Activated CD4-positive, alpha-beta T cell treated with anti-CD3 and anti-CD28 coated beads, Interleukin-2, amount 10 ng/mL, durations not matched to agents 7 days and 5 days (primary cell): ENCODE measurements around the gene GPRC5D. TPM values are rescaled to one million over a fixed set of nuclear protein-coding genes. Genes with fewer than 3 reads are reported as not detected.

Source experiments
- CTCF ChIA-PET: fragments of 350-600 bp; sonication (Branson Sonifier 250); formaldehyde crosslinking; loops from one replicate; lab custom pipeline; 2021; ENCODE audit warnings: antibody characterized with exemption; lab: Charles Lee
- POLR2A ChIA-PET: fragments of 350-600 bp; sonication (Branson Sonifier 250); formaldehyde crosslinking; loops from one replicate; lab custom pipeline; 2021; ENCODE audit warnings: antibody characterized with exemption; lab: Charles Lee
- DNase-seq: peaks from one replicate; pipeline ENCODE4 v3.0.0-alpha.2; 2020
- H3K27ac Mint-ChIP-seq: one replicate; pipeline ENCODE4 v1.8.0; 2021; ENCODE audit warnings: mild to moderate bottlenecking, moderate library complexity, mixed read lengths
- H3K27me3 Mint-ChIP-seq: one replicate; pipeline ENCODE4 v1.8.0; 2021; ENCODE audit warnings: mixed read lengths
- H3K36me3 Mint-ChIP-seq: one replicate; pipeline ENCODE4 v1.8.0; 2021; ENCODE audit warnings: low read depth, mixed read lengths
- H3K4me1 Mint-ChIP-seq: one replicate; pipeline ENCODE4 v1.8.0; 2021; ENCODE audit warnings: mixed read lengths
- H3K4me3 Mint-ChIP-seq: one replicate; pipeline ENCODE4 v1.8.0; 2021; ENCODE audit warnings: mild to moderate bottlenecking, moderate library complexity, mixed read lengths
- H3K9me3 Mint-ChIP-seq: one replicate; pipeline ENCODE4 v1.8.0; 2021; ENCODE audit warnings: mixed read lengths
- total RNA-seq, 2 experiments: library from RNA; stranded (reverse); gene quantifications; one replicate each; pipeline ENCODE4 v1.2.3, GENCODE V29; 2021

The GPRC5D gene
- total RNA-seq, 2 experiments from 2014 or later: 0.22 to 0.67 TPM

GRCh38 chr12:12927211-12928079 lies 24.5 kb downstream of the GPRC5D start:
- H3K9me3 Mint-ChIP-seq: no peaks in the 10 kb centered on the region
- H3K27me3 Mint-ChIP-seq: peaks cover 3% of the 10 kb centered on the region
- CTCF ChIA-PET: interaction anchor here (1.1 to 1.5 kb wide), 2 partner anchors 11 to 285 kb away, joined by 3 to 5 read pairs; no protein-coding TSS in a partner anchor
- POLR2A ChIA-PET: no interaction called here
- H3K36me3 Mint-ChIP-seq: no peaks in the 10 kb centered on the region
- H3K27ac Mint-ChIP-seq: no peak overlapping the region
- peak overlapping the region; percentile 39 for H3K4me3 Mint-ChIP-seq
- H3K4me1 Mint-ChIP-seq: no peaks in the 10 kb centered on the region
- DNase-seq: peak; percentile 36

- ChIA-PET POLR2A (no interaction called here), CTCF (interaction anchor here (1.0 to 1.5 kb wide), 3 partner anchors 10 to 286 kb away, joined by 3 to 5 read pairs (median 3); no protein-coding TSS in a partner anchor)
- Mint-ChIP-seq H3K9me3 (no peaks in the 10 kb centered on the region), H3K36me3 (no peaks in the 10 kb centered on the region), H3K27ac (no peak overlapping the region), H3K4me3 (no peak overlapping the region), H3K27me3 (peaks cover 3% of the 10 kb centered on the region), H3K4me1 (no peaks in the 10 kb centered on the region)
- DNase-seq: no peak
These were observed 25.3 kb downstream of the GPRC5D start for GRCh38 chr12:12926571-12927071.

- no peak overlapping the region for H3K4me3 Mint-ChIP-seq
- POLR2A ChIA-PET: no interaction called here
- DNase-seq: no peak
- H3K36me3 Mint-ChIP-seq: no peaks in the 10 kb centered on the region
- H3K27ac Mint-ChIP-seq: no peak overlapping the region
- H3K4me1 Mint-ChIP-seq: no peaks in the 10 kb centered on the region
- no peaks in the 10 kb centered on the region for H3K9me3 Mint-ChIP-seq
- CTCF ChIA-PET: no interaction called here
- H3K27me3 Mint-ChIP-seq: peaks cover 3% of the 10 kb centered on the region
These were observed 26.6 kb downstream of the GPRC5D start for GRCh38 chr12:12925388-12925787.

- Mint-ChIP-seq H3K27me3 (peaks cover 3% of the 10 kb centered on the region), H3K27ac (no peak overlapping the region), H3K9me3 (no peaks in the 10 kb centered on the region), H3K36me3 (no peaks in the 10 kb centered on the region), H3K4me1 (no peaks in the 10 kb centered on the region), H3K4me3 (no peak overlapping the region)
- CTCF ChIA-PET: no interaction called here
- POLR2A ChIA-PET: no interaction called here
- no peak for DNase-seq
These were observed 27.8 kb downstream of the GPRC5D start for GRCh38 chr12:12924169-12924568.

GRCh38 chr12:12922978-12923377 lies 29.0 kb downstream of the GPRC5D start:
- CTCF ChIA-PET: no interaction called here

GRCh38 chr12:12922191-12922616 lies 29.8 kb downstream of the GPRC5D start:
- no peak overlapping the region for H3K27ac Mint-ChIP-seq
- DNase-seq: no peak
- CTCF ChIA-PET: no interaction called here

More at GRCh38 chr12:12922978-12923377, 29.0 kb downstream of the GPRC5D start:
- Mint-ChIP-seq H3K9me3 (no peaks in the 10 kb centered on the region), H3K4me1 (no peaks in the 10 kb centered on the region), H3K4me3 (no peak overlapping the region), H3K36me3 (no peaks in the 10 kb centered on the region), H3K27ac (no peak overlapping the region), H3K27me3 (peaks cover 3% of the 10 kb centered on the region)
- POLR2A ChIA-PET: no interaction called here
- DNase-seq: no peak

GRCh38 chr12:12919666-12920435 lies 32.1 kb downstream of the GPRC5D start:
- ChIA-PET POLR2A (no interaction called here), CTCF (interaction anchor here (0.6 kb wide), 1 partner anchor 359 kb away, joined by 3 read pairs; no protein-coding TSS in a partner anchor)
- no peak overlapping the region for H3K4me3 Mint-ChIP-seq
- H3K36me3 Mint-ChIP-seq: no peaks in the 10 kb centered on the region
- no peak for DNase-seq
- H3K27ac Mint-ChIP-seq: no peak overlapping the region
- H3K4me1 Mint-ChIP-seq: peaks cover 12% of the 10 kb centered on the region
- H3K9me3 Mint-ChIP-seq: no peaks in the 10 kb centered on the region
- H3K27me3 Mint-ChIP-seq: peaks cover 7% of the 10 kb centered on the region

More at GRCh38 chr12:12922191-12922616, 29.8 kb downstream of the GPRC5D start:
- H3K36me3 Mint-ChIP-seq: no peaks in the 10 kb centered on the region
- POLR2A ChIA-PET: no interaction called here
- H3K27me3 Mint-ChIP-seq: peaks cover 6% of the 10 kb centered on the region
- no peaks in the 10 kb centered on the region for H3K9me3 Mint-ChIP-seq
- H3K4me1 Mint-ChIP-seq: no peaks in the 10 kb centered on the region
- H3K4me3 Mint-ChIP-seq: no peak overlapping the region

- POLR2A ChIA-PET: no interaction called here
- Mint-ChIP-seq H3K27ac (no peak overlapping the region), H3K4me1 (peaks cover 12% of the 10 kb centered on the region), H3K4me3 (no peak overlapping the region), H3K36me3 (no peaks in the 10 kb centered on the region), H3K9me3 (no peaks in the 10 kb centered on the region), H3K27me3 (peaks cover 11% of the 10 kb centered on the region)
- CTCF ChIA-PET: no interaction called here
- no peak for DNase-seq
These were observed 33.1 kb downstream of the GPRC5D start for GRCh38 chr12:12918781-12919389.

- CTCF ChIA-PET: interaction anchor here (2.9 kb wide), 1 partner anchor 295 kb away, joined by 15 read pairs; no protein-coding TSS in a partner anchor
- H3K36me3 Mint-ChIP-seq: no peaks in the 10 kb centered on the region
- POLR2A ChIA-PET: no interaction called here
These were observed 34.5 kb downstream of the GPRC5D start for GRCh38 chr12:12917517-12917916.

GRCh38 chr12:12916135-12916944 lies 35.6 kb downstream of the GPRC5D start:
- ChIA-PET POLR2A (no interaction called here), CTCF (interaction anchor here (0.8 to 2.9 kb wide), 13 partner anchors 11 to 296 kb away, joined by 3 to 15 read pairs (median 4); no protein-coding TSS in a partner anchor)
- no peaks in the 10 kb centered on the region for H3K36me3 Mint-ChIP-seq
- H3K27me3 Mint-ChIP-seq: peaks cover 12% of the 10 kb centered on the region
- no peak overlapping the region for H3K27ac Mint-ChIP-seq
- H3K4me3 Mint-ChIP-seq: no peak overlapping the region
- peak; percentile 90 for DNase-seq
- H3K4me1 Mint-ChIP-seq: peaks cover 12% of the 10 kb centered on the region
- no peaks in the 10 kb centered on the region for H3K9me3 Mint-ChIP-seq

More at GRCh38 chr12:12917517-12917916, 34.5 kb downstream of the GPRC5D start:
- peaks cover 12% of the 10 kb centered on the region for H3K4me1 Mint-ChIP-seq
- peaks cover 12% of the 10 kb centered on the region for H3K27me3 Mint-ChIP-seq
- no peak overlapping the region for H3K27ac Mint-ChIP-seq
- no peaks in the 10 kb centered on the region for H3K9me3 Mint-ChIP-seq
- no peak for DNase-seq
- no peak overlapping the region for H3K4me3 Mint-ChIP-seq

GRCh38 chr12:12915656-12916055 lies 36.3 kb downstream of the GPRC5D start:
- ChIA-PET CTCF (interaction anchor here (0.6 to 2.9 kb wide), 10 partner anchors 11 to 297 kb away, joined by 3 to 15 read pairs (median 4); no protein-coding TSS in a partner anchor), POLR2A (no interaction called here)
- Mint-ChIP-seq H3K4me1 (peaks cover 13% of the 10 kb centered on the region), H3K9me3 (no peaks in the 10 kb centered on the region), H3K27me3 (peaks cover 12% of the 10 kb centered on the region), H3K36me3 (no peaks in the 10 kb centered on the region), H3K27ac (no peak overlapping the region), H3K4me3 (no peak overlapping the region)
- no peak for DNase-seq
